PC-9 (cell line): ENCODE data around the gene NSF.

Source experiments
- CTCF ChIP-seq: fragments of 200-600 bp; sonication (generic); conservative IDR thresholded peaks from 2 replicates; pipeline ENCODE4 v1.6.1; 2017; ENCODE audit warnings: mixed run types, antibody characterized with exemption, mild to moderate bottlenecking, moderate library complexity
- EZH2 ChIP-seq: fragments of 200-600 bp; sonication (generic); IDR thresholded peaks from 2 replicates; pipeline ENCODE4 v1.8.0; 2017; ENCODE audit warnings: antibody characterized with exemption, low read depth

GRCh38 chr17:46770818-46771560 lies 180.5 kb downstream of the NSF start:
- peak; percentile 59; the same call in 1 of the 2 replicates for TF ChIP-seq CTCF
- no peak for TF ChIP-seq EZH2
